Inflammatory macrophage treated with lipopolysaccharide for 1 hour (primary cell): ENCODE measurements around the gene CABP4.

Experiments used
- DNase-seq, 2 donors: peaks; one replicate each; pipeline ENCODE4 v3.0.0-alpha.2; 2020 to 2022

The CABP4 gene

DNA sequence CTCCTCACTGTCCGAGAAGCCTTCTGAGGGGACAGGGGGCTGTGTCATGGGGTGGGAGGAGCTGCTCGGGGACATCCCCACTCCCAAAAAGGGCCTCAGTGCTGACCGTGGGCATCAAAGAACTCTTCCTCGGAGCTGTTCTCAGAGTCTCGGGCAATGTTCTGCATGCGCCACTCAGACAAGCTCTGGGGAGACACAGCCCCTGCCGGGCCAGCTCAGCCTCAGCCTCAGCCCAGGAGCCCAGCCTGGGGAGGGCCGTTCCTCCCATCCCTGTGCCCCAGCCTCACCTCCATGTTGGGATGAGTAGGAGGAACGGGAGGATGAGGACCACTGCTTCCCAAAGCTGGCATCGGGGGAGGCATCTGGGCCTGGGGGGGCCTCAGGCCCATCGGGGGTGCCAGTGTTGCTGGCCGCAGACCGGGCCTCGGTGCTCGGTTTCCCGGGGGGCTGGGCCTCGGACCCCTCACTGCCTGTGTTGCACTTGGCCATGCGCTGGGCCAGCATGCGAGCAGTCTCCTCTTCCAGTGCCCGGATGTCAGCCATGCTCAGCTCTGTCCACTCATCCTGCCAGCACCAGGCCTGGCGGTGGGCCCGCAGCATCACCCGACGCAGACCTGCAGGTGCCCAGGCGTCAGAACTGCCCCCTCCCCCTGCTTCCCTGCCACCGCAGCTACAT lies 44.8 kb downstream of the CABP4 start:
- no peak for DNase-seq

DNA sequence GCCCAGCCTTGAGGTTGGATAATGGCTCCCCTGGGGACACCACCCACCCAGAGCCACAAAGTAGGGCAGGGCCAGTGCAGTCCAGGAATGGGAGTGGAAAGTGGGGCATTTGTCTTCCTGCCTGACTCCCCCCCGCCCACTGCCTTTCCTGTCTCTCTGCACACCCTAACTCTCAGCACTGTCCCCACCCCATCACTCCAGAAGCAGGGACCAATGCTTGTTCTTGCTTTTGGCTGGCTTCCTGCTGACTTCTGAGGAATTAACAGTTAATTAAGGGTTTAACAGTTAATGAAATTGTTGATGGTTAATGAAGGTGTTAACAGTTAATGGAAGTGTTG lies 45.3 kb downstream of the CABP4 start:
- no peak for DNase-seq

DNA sequence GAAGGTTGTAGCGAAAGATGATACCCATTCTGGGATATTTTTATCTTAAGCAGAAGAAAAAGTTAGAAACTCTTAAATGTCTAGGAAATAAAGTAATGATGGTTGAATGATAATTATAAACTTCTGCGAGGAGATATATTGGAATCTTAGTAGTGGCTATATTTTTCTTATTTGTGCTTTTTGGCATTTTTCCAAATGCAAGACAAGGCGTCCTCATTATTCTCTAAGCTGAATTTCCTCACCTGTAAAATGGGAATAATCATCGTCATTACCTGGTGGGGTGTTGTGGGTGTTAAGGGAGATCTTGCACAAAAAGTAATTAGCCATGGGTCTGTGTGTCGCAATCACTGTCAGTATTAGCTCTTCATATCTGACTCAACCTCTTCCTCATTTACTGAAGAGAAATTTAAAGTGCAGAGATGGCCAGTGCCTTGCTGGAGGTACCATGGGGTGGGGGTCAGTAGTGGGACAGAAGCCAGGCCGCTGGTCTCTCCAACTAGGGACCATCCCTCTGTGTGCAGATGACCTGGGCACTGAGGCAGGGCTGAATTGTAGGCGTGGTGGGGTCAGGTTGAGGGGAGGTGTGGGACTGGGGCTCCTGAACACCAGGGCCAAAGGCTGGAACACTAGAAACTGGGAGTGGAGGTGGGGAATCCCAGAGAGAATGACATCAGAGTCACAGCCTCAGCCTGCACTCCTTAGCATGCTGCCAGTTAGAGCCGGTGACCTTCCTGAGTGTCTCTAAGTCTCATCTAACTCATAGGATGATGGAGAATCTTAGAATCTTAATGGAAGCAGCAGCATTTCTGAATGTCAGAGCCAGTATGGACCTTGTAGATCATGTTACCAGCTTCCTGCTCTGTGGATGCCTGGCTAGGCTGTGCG lies 45.9 kb downstream of the CABP4 start:
- DNase-seq, result peak; percentile 60 to 65

DNA sequence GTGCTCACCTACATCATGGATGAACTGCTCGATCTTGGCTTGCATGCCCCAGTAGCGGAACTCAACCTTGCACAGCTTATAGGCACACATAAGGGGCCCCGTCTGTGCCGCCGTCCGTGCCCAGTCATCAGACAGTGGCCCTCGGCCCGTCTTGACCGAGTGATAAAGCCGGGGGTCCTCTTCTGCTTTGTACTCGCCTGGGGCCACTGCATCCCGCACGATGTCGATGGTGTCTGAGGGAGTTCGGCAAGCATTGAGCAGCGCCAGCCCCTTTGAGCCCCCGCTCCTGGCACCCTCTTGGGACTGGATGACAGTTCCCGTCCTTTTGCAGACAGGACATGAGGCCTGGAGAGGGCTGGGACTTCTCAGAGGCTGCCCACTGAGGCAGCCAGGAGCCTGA lies 46.7 kb downstream of the CABP4 start:
- DNase-seq, result no peak

DNA sequence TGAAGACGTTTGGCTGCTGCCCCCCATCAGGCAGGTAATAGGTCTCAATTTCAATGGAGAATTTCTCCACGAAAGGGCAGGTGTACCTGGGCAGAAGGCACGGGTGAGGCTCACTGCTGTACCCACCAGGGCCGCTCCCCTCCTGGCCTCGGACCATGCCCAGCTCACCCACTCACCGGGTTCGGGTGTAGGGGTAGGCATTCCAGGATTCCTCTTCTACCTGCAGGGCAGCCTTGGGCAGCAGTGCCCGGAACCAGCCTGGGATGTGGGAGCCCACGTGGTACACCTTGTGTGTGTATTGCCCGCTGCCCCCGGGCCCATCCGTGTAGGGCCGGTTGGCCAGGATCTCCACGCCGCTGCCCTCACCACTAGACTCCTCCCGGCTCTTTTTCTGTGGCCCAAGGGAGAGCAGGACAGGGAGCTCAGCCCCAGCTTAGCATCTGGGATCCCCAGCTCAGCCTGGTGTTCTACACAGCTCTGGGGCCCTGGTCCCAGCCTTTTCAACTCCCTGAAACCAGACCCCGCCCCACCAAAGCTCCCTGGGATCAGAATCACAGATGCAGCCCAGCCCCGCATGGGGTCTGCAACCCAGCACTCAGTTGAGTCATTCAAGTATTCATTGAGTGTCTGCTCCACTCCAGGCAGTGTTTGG lies 47.3 kb downstream of the CABP4 start:
- DNase-seq, result no peak

DNA sequence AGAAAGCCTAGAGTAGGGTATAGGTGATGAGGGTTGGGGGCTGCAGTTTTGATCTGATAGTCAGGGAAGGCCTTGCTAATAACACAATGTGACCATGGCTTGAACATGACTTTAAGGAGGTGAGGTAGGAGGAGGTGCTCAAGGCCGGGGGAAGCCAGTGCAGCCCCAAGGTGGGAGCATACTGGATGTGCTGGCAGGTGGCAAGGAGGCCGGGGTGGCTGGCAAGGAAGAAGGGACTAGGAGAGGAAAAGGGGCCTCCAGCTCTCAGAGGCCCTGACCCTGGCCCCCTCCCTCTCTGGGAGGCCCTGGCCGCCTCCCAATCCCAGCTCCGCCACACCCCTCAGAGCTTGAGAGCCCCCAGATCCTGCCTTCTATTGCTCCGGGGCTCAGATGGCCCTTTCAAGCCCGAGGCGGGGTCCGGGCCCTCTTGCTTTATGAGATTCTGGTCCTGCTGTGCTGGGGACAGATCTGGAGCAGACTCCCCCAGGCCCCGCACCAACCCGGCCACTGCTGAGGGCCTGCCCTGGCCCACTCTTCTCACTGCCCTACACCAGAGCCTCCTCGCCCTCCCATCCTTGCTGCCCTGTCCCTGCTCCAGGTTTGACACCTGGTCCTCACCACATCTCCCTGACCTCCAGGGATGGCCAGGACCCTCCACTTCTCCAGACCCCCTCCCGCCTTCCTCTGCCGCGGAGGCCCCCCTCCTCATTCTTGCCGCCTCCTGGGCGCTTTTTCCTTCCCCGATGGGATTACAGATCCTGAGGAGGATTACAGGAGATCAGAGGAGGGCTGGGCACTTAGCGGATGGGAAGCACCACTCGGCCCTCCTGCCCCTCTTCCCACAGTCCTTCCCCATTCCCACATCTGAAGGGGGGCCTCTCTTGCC lies 48.2 kb downstream of the CABP4 start:
- no peak for DNase-seq

DNA sequence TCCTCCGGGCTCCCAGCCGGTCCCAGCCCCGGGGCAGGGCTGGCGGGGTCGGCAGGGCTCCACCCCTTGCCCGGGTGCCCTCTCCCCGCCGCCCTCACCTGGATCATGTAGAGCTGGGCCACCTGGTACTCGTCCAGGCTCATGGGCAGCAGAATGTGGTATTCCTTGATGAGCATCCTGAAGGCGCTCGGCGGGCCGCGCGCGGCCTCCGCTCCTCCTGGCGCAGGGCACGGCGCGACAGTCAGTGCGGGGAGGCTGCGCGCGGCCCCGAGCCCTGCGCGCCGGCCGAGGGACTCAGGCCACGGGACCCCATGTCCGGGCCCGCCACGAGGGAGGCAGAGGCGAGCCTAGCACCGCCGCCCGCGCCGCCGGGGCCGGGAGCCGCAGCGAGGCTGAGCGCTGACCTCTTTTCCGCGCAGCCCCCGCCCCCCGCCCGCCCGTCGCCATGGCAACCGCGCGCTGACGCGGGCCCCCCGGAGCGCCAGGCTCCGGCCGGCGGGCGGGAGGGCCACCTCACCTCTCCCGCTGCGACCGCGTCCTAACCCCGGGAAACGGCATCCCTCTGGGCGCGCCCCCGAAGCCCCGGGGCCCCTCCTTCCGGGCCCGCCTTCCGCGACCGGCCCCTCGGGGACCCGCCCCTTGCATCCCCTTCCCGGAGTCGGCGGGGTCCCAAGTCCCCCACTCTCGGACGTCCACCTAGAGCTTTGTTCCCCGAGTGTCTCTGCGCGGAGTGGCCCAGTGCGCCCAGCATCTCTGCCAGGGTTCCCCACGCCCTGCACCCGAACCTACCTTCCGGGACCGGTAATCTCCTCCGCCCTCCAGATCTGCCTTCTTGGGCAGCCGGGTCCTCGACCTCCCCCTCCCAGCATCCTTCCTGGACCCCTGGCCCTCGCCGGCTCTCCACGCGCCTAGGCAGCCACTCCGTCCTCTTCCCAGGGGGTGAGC lies 49.1 kb downstream of the CABP4 start:
- DNase-seq, result no peak

DNA sequence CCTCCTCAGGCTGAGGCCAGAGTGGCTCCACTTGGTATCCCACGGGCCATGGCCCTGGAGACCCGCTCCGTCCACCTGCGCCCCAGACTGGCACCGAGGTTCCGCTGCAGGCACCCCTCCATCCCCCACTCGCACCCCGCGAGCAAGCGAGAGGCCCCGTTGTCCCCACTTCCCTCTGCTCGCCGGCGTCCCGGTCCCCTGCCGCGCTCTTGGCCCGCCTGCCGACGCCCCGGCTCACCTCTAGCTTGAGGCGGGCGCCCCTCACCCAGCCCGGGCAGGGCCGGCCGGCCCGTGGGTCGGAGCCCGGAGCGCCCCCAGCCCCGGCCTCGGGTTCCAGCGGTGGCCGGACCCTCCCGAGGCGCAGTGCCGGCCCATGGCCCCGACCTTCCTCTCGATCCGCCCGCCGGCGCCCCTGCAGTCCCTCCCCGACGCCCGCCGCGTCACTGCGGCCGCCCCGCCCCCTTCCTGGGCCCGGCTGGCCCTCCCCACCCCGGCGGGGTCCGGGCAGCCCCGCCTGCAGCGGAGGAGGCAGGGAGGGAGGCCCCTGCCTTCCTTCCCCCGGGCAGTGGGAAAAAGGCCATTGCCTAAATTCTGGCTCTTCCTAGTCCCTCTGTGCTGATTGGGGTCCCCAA lies 49.9 kb downstream of the CABP4 start, which contains the start of gene PITPNM1:
TSS of gene PITPNM1 (minus strand) at position 414 of the 632 bp plus-strand sequence. CDS start 1,183 bp downstream, outside the sequence.
- DNase-seq, result peak; percentile 60 to 63

DNA sequence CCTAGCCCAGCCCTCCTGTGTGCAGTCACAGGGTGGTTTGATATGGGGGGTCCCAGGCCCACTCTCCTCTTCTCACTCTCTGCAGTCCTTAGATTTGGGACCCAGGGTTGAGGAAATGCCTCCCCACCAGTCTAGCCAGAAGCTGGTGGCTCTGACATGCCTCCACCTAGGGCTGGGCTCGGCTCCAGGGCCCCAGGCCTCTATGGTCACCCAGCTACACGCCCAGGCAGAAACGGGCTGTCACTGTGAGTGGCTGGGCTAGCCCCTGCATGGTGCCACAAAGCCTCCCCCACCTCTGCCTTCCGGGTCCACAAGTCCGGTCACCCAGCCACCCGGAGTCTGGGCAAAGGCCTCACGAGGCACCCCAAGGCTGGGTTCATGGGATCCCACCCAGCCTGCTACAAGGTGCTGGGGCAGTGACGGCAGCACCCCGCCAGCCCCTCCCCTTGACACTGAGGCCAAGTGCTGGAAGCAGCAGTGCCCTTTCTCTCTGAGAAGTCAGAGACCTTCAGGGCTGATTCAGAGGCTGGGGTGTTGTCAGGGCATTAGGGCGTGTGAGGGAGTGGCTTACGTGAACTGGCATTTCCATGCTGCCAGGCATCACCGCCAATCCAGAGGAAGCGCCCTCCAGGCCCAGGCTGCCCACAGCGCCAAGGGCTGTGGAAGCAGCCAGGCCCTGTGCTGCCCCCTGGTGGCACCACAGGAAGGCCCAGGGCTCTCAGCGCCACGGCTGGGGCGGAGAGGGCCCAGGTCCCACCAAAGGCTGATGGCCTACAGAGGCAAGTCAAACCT lies 50.6 kb downstream of the CABP4 start:
- DNase-seq, result peak; percentile 96 to 97

DNA sequence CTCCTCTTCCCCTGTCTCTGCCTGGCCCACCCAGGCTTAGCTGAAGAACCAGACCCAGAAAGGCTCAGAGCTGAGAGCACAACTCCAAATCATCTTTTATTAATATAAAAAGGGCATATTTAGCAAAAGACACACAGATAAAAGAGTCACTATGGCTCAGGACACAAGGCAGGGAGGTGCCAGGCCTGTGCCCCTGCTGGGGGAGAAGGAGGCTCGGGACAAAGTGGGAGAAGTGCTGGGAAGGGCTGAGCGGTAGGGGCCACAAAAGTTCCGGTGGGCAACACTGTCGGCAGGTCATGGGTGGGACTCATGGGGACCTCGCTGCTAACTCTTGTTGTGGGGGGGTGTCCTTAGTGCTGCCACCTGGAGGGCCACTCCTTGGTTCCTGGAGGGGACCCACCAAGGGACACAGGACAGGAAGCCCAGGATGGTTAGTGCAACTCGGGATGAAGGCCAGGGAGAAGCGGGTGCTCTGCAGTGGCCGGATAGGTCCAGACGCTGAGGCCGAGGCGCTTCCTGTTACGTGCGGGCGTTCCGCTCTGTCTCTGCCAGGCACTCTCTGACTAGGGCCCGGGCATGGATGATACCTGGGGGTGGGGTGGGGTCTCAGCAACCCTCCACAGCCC lies 51.4 kb downstream of the CABP4 start:
- DNase-seq, result no peak

DNA sequence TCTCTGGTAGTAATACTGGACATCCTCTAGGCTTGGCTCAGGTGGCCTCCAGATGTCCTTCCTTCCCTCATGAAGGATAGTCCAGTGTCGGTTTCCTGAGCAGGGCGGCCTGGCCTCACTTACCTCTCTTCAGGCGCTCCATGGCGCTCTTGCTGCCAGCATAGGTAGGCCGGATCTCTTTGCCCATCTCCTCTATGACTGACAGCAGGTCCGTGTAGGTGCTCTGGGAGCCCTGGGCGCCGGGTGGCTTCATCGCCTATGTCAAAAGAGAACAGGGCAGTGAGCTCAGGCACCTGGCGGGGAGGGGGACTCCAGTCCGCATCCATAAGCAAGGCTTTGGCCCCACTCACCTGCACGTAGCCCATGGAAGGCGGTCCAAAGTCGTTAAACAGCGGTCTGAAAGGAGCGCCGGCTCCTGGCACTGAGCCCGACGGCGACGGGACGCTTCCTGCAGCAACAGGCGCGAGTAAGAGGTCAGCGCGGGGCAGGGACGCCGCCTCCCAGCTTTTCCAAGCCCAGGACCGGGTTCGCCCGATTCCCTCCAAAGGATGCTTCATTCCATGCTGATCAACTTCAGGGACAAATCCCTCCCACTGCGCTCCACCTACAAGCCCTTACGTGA lies 52.2 kb downstream of the CABP4 start:
- DNase-seq, result no peak

DNA sequence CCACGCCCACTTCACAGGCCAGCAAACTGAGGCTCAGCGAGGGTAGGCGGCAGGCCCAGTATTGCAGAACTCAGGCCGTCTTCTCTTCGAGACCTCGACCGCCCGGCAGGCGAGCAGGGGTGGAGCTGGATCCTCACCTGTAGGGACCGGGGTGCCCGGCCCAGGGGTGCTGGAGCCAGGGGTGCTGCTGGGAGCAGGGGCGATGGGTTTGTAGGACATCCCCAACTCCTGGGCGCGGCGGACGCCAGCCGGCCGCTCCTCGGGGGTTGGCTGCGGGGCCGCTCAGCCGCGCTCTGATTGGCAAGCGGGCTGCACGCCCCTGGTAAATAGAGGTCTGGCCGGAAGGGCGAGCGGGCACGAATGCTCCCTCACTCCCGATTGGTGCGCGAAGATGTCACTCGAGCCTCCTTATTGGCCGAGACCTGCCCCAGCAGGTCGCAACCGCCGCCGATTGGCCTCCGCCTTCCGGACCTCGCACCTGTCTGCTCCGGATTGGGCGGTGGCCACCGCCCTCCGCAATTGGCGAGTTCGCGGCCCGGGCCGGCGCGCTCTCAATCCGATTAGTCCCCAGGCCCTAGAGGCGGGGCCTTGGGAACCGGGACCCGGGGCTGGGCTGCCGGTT lies 52.8 kb downstream of the CABP4 start, which contains the start of gene CDK2AP2:
TSS of gene CDK2AP2 (minus strand) at position 299 of the 622 bp plus-strand sequence. CDS start at position 219, 80 bp downstream.
- peak; percentile 98 to 99 for DNase-seq

DNA sequence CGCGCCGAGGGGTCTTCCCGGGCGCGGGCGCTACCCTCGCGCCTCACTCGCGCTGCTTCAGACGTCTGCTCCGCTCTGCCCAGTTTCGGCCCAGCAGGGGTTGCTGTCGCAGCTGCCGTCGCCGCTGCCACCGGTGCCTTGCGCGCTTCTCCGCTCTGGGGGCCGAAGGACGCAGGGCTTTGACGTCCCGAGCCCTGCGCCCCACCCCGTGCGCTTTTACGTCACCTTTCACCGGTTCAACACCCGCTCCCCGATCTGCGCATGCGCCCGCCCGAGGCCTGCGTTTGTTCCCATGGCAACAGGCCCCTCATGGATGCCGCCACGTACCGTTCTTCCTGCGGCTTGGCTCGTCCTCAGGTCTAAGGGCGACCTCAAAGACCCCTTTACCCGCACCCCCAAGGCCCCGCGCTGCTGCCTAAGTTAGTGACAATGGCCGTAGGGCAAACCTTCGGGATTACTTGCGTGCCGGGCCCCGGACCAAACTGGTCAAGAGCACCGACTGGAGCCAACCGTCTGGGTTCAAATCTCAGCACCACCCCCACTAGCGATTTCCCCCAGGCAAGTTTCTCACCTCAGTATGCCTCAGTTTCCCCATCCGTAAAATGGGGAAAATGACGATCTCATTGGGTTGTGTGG lies 53.5 kb downstream of the CABP4 start:
- DNase-seq, result peak; percentile 89 to 99

DNA sequence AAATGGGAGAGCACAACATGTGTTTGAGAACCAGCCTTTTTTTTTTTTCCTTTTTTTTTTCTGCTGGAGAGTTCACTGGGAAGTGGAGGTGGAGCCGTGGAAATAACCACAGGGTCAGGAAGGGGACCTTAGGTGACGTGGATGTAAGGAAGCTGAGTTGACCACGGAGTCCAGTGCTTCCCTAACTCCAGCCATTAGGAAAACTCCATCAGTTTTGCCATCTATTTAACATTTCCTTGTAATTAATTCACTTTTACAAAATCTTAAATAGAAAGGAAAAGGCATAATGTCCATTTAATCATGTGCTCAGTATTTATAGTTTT lies 54.8 kb downstream of the CABP4 start:
- DNase-seq, result no peak
